ENCODE data around the gene A4GALT. TPM values are rescaled to one million over a fixed set of nuclear protein-coding genes. Genes with fewer than 3 reads are reported as not detected.

The A4GALT gene
- total RNA-seq, 2 experiments from 2014 or later: not detected

DNA sequence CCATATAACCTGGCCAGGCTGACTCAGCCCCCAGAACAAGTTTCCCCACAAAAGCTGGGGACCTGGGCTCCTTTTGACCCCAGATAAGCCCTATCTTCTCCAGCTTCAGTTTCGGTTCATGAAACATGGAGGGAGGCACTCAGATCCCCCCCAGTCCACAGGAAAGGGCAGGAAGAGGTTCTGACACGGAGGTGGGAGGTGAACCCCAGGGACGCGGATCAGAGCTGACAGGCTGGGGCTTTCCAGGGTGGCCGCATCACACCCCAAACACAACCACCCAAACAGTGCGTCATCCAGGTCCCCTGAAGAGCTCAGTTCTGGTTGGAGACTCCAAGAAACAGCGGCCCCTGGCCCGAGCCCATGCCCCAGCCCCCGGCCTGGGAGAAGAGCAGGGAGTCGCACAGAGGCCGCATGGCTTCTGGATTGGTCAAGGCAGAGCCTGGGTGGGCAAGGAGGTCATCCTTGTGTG, 44.3 kb upstream of the A4GALT start:
- CTCF ChIA-PET: no interaction called here
- no peak for ATAC-seq (ENCODE audit: poor library complexity)
- intact Hi-C loops (cut with DNase I, micrococcal nuclease): no loop called here
- Histone ChIP-seq H3K4me1 (ENCODE audit: insufficient read depth, low read length) (no peaks in the 10 kb centered on the region), H3K36me3 (ENCODE audit: insufficient read depth, low read length) (no peaks in the 10 kb centered on the region), H3K4me3 (ENCODE audit: low read length) (no peak overlapping the region), H3K9me3 (ENCODE audit: control insufficient read depth in 1 of 2, insufficient read depth in 1 of 2, low read length in 2 of 2) (peaks cover 0 to 5% of the 10 kb centered on the region in 2 experiments), H3K27ac (ENCODE audit: low read depth in 1 of 2, low read length in 2 of 2) (no peak overlapping the region), H3K27me3 (ENCODE audit: control insufficient read depth in 1 of 2, insufficient read depth in 2 of 2, low read length in 2 of 2) (no peaks in the 10 kb centered on the region)
- TF ChIP-seq, protein P1, sequence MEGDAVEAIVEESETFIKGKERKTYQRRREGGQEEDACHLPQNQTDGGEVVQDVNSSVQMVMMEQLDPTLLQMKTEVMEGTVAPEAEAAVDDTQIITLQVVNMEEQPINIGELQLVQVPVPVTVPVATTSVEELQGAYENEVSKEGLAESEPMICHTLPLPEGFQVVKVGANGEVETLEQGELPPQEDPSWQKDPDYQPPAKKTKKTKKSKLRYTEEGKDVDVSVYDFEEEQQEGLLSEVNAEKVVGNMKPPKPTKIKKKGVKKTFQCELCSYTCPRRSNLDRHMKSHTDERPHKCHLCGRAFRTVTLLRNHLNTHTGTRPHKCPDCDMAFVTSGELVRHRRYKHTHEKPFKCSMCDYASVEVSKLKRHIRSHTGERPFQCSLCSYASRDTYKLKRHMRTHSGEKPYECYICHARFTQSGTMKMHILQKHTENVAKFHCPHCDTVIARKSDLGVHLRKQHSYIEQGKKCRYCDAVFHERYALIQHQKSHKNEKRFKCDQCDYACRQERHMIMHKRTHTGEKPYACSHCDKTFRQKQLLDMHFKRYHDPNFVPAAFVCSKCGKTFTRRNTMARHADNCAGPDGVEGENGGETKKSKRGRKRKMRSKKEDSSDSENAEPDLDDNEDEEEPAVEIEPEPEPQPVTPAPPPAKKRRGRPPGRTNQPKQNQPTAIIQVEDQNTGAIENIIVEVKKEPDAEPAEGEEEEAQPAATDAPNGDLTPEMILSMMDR (IDR thresholded peaks at IDR 0.05): no peak
- Mint-ChIP-seq H3K4me1 (ENCODE audit: low read depth) (no peaks in the 10 kb centered on the region), H3K27me3 (peaks cover 4% of the 10 kb centered on the region), H3K4me3 (no peak overlapping the region), H3K27ac (no peak overlapping the region), H3K36me3 (ENCODE audit: low read depth) (no peaks in the 10 kb centered on the region), H3K9me3 (no peaks in the 10 kb centered on the region)
- POLR2A ChIA-PET: no interaction called here
- no peak for DNase-seq

DNA sequence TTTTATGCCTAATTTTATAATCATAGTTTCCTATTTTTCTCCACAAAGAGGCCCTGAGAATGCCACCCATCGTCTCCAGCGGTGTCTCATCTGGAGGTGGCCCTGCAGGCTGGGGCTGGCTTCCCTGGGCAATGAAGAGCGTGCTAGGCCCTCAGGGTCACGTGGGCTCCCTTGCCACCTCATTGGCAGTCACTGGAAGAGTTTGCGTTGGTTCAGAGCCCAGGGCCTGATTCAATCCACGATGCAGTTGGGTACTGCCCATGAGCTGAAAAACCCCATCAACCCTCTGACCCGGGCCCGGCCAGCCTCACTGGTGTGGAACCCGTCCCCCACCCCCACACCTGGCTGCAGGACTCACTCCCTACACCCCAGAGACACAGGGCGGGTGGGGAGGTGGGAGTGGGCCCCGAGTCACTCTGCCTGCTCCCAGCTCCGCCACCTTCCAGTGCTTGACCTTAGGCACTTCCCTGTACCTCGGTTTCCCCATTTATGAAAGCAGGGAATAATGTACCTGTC, 43.4 kb upstream of the A4GALT start:
- intact Hi-C loops (cut with DNase I, micrococcal nuclease): no loop called here
- Mint-ChIP-seq H3K4me3 (no peak overlapping the region), H3K27me3 (peaks cover 4% of the 10 kb centered on the region), H3K36me3 (ENCODE audit: low read depth) (no peaks in the 10 kb centered on the region), H3K9me3 (no peaks in the 10 kb centered on the region), H3K27ac (no peak overlapping the region), H3K4me1 (ENCODE audit: low read depth) (no peaks in the 10 kb centered on the region)
- Histone ChIP-seq H3K9me3 (ENCODE audit: control insufficient read depth in 1 of 2, insufficient read depth in 1 of 2, low read length in 2 of 2) (peaks cover 0 to 5% of the 10 kb centered on the region in 2 experiments), H3K27me3 (ENCODE audit: control insufficient read depth in 1 of 2, insufficient read depth in 2 of 2, low read length in 2 of 2) (no peaks in the 10 kb centered on the region), H3K4me3 (ENCODE audit: low read length) (no peak overlapping the region), H3K27ac (ENCODE audit: low read depth in 1 of 2, low read length in 2 of 2) (no peak overlapping the region), H3K4me1 (ENCODE audit: insufficient read depth, low read length) (no peaks in the 10 kb centered on the region), H3K36me3 (ENCODE audit: insufficient read depth, low read length) (no peaks in the 10 kb centered on the region)
- ChIA-PET CTCF (no interaction called here), POLR2A (no interaction called here)
- TF ChIP-seq, protein P1 (IDR thresholded peaks at IDR 0.05): no peak
- ATAC-seq (ENCODE audit: poor library complexity) (no peak), DNase-seq (no peak)

DNA sequence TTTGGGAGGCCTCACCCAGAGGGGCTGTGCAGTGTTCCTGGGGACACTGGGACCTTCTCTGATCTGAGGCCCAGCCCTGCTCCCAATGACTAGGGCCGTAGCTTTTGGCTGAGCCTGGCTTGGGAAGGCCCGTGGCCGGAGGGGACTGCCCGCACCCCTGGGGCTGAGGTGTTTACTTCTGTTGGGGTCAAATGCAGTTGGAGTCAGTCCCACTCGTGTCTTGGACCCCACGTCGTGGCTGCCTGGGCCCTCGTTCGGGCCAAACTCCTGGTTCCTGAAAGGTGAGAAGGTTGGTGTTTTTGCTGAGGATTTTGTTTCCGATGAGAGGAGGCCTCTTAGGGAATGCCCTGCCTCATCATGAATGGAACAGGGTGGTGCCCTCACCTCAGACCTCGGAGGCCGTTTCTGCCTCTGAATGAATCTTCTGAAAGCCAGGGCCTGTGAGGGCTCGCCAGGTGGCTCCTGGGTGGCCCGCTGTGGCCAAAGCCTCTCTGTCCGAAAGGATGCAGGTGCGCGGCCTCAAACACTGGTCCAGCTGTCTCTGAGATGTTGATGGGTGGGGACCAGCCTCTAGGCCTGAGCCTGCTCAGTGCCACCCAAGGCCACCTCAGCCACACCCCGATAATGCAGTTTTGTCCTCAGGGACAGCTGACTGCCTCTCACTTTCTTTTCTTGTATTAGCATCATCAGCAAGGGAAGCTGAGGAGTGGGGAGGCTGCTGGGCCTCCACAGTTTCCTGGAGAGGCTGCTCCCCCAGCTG, 40.3 kb upstream of the A4GALT start:
- CTCF ChIA-PET: no interaction called here
- Histone ChIP-seq H3K27ac (ENCODE audit: low read depth in 1 of 2, low read length in 2 of 2) (no peak overlapping the region), H3K4me3 (ENCODE audit: low read length) (no peak overlapping the region), H3K27me3 (ENCODE audit: control insufficient read depth in 1 of 2, insufficient read depth in 2 of 2, low read length in 2 of 2) (no peaks in the 10 kb centered on the region), H3K9me3 (ENCODE audit: control insufficient read depth in 1 of 2, insufficient read depth in 1 of 2, low read length in 2 of 2) (peaks cover 0 to 5% of the 10 kb centered on the region in 2 experiments), H3K36me3 (ENCODE audit: insufficient read depth, low read length) (no peaks in the 10 kb centered on the region), H3K4me1 (ENCODE audit: insufficient read depth, low read length) (no peaks in the 10 kb centered on the region)
- ATAC-seq (ENCODE audit: poor library complexity): no peak
- intact Hi-C loops (cut with DNase I, micrococcal nuclease): no loop called here
- Mint-ChIP-seq H3K4me3 (no peak overlapping the region), H3K9me3 (no peaks in the 10 kb centered on the region), H3K27ac (no peak overlapping the region), H3K4me1 (ENCODE audit: low read depth) (no peaks in the 10 kb centered on the region), H3K36me3 (ENCODE audit: low read depth) (no peaks in the 10 kb centered on the region), H3K27me3 (peaks cover 6% of the 10 kb centered on the region)
- TF ChIP-seq, protein P1 (IDR thresholded peaks at IDR 0.05): no peak
- no peak for DNase-seq
- POLR2A ChIA-PET: no interaction called here

Measured in CD4-positive, alpha-beta T cell (primary cell).